ENCODE data around the gene NFE2L1. TPM values are rescaled to one million over a fixed set of nuclear protein-coding genes. Genes with fewer than 3 reads are reported as not detected.

Gene NFE2L1
- total and polyA plus RNA-seq, 2 of the 8 experiments (the other 6 are each of a cell fraction or from before 2014, with no cell fraction given) = 140 to 143 TPM

DNA sequence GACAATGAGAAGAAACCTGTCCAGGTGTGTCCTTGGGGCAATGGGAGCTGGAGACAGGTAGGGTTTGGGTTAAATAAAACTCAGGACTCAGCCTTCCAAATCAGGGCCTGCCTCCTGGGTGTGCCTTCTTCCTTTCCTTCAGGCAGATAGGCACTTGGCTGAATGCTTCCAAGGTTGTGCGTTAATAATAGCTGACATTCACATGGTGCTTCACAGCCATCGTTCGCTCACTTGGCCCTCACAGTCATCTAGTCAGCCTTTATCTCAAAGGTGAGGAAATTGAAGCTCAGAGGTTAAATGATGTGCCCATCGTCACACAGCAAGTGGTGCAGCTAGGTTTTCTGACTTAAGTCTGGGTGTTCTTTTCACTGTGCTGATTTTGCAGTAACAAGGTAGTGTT, 9.5 kb downstream of the NFE2L1 start:
- Histone ChIP-seq H3K9ac (replicated peaks in 1 of 4; ENCODE audit: extremely low read depth in 1 of 4, low read depth in 3 of 4, low read length in 3 of 4) (no peak overlapping the region), H3K36me3 (ENCODE audit: control insufficient read depth in 2 of 4, insufficient read depth in 4 of 4, low read length in 3 of 4) (peaks cover 30 to 68% (median 52%) of the 10 kb centered on the region in 4 experiments), H2BK12ac (ENCODE audit: low read depth, low read length) (no peak overlapping the region; the same call in 1 of the 2 replicates), H3K18ac (ENCODE audit: extremely low read depth, low read length) (no peak overlapping the region), H2BK120ac (replicated peaks; ENCODE audit: low read depth, low read length) (no peak overlapping the region), H3K23me2 (ENCODE audit: low read depth, low read length) (peaks cover 6% of the 10 kb centered on the region; the same call in 1 of the 2 replicates), H2BK15ac (ENCODE audit: low read length) (no peak overlapping the region), H4K91ac (replicated peaks; ENCODE audit: insufficient read length, low read length) (no peak overlapping the region), H3K4me3 (ENCODE audit: extremely low read depth in 1 of 4, insufficient read depth in 2 of 4, low read depth in 3 of 4, low read length in 4 of 4) (no peak overlapping the region), H3K27ac (ENCODE audit: low read depth, low read length) (no peak overlapping the region), H3K27me3 (replicated peaks in 1 of 4; ENCODE audit: control insufficient read depth in 3 of 4, extremely low read depth in 1 of 4, insufficient read depth in 3 of 4, low read length in 3 of 4) (no peaks in the 10 kb centered on the region), H3K79me2 (ENCODE audit: control insufficient read depth in 1 of 2, insufficient read depth in 2 of 2, low read length in 2 of 2) (peaks cover 7 to 65% of the 10 kb centered on the region in 2 experiments), H4K5ac (ENCODE audit: insufficient read length, low read depth, low read length) (no peak overlapping the region), H3K56ac (replicated peaks; ENCODE audit: insufficient read length, low read depth, low read length) (no peak overlapping the region), H3K4me1 (replicated peaks in 1 of 4; ENCODE audit: control insufficient read depth in 3 of 4, insufficient read depth in 4 of 4, low read length in 3 of 4) (peaks cover 9 to 35% (median 21%) of the 10 kb centered on the region in 4 experiments), H2AFZ (ENCODE audit: low read length) (no peak overlapping the region), H4K8ac (ENCODE audit: extremely low read depth, insufficient read depth, low read length) (no peak overlapping the region), H3K4me2 (ENCODE audit: insufficient read depth in 1 of 2, low read depth in 2 of 2, low read length in 2 of 2) (peak overlapping the region in 1 of 2 experiments; percentile 89; a peak in 2 of 4 replicates), H4K20me1 (replicated peaks in 1 of 2; ENCODE audit: control insufficient read depth in 1 of 2, insufficient read depth in 2 of 2, low read length in 2 of 2) (peaks cover 10 to 30% of the 10 kb centered on the region in 2 experiments), H3K79me1 (ENCODE audit: low read depth, low read length) (peaks cover 17% of the 10 kb centered on the region), H3K4ac (replicated peaks; ENCODE audit: insufficient read length, low read depth, low read length) (no peak overlapping the region), H2BK5ac (ENCODE audit: low read depth, low read length) (no peak overlapping the region; the same call in 1 of the 2 replicates), H3K9me3 (ENCODE audit: insufficient read depth in 2 of 2, low read depth in 1 of 2, low read length in 1 of 2) (no peaks in the 10 kb centered on the region), H3K14ac (ENCODE audit: insufficient read length) (no peak overlapping the region), H2BK20ac (ENCODE audit: low read length) (no peak overlapping the region), H2AK5ac (ENCODE audit: low read depth, low read length) (no peak overlapping the region), H3K23ac (ENCODE audit: insufficient read length) (no peak overlapping the region)
- POLR2A ChIA-PET (ENCODE audit: partially characterized antibody) = interaction anchor here (1.0 to 41.8 kb wide), 7 partner anchors 8 to 128 kb away, joined by 3 to 1227 read pairs (median 112); partner anchors contain the start of genes CBX1, COPZ2 and NFE2L1
- WGBS, 2 experiments (ENCODE audit: extremely low coverage in 1 of 2, insufficient coverage in 1 of 2, insufficient read length in 1 of 2, insufficient replicate concordance in 2 of 2, low coverage in 1 of 2, low lambda C conversion rate in 2 of 2, missing lambda C conversion rate in 1 of 2) = 97% methylated on average over 4 of the region's 4 CpGs; no CpG with 5 or more reads in 1 of the 2 experiments
- DNase-seq (ENCODE audit: low read depth in 1 of 2, low spot score in 2 of 2) (no peak), FAIRE-seq (no peak)
- CTCF ChIA-PET (ENCODE audit: partially characterized antibody) = interaction anchor here (1.2 to 14.5 kb wide), 9 partner anchors 9 to 109 kb away, joined by 3 to 203 read pairs (median 12); partner anchors contain the start of gene NFE2L1
- TF ChIP-seq GTF2F1 (IDR thresholded peaks at IDR 0.05; ENCODE audit: borderline replicate concordance, low read depth, low read length) (no peak), CREB1 (IDR thresholded peaks at IDR 0.05) (no peak), KDM5A (IDR thresholded peaks at IDR 0.05; ENCODE audit: low read length) (no peak), EGR1 (IDR thresholded peaks at IDR 0.05; ENCODE audit: borderline replicate concordance, low read depth, low read length) (no peak), JUND (IDR thresholded peaks at IDR 0.05; ENCODE audit: low read length) (no peak), YY1 (IDR thresholded peaks at IDR 0.05; ENCODE audit: low read depth, low read length) (no peak)
- TF ChIP-seq, protein P1, sequence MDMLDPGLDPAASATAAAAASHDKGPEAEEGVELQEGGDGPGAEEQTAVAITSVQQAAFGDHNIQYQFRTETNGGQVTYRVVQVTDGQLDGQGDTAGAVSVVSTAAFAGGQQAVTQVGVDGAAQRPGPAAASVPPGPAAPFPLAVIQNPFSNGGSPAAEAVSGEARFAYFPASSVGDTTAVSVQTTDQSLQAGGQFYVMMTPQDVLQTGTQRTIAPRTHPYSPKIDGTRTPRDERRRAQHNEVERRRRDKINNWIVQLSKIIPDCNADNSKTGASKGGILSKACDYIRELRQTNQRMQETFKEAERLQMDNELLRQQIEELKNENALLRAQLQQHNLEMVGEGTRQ (IDR thresholded peaks at IDR 0.05; ENCODE audit: low read length) = no peak

Data from H1 (cell line).